GM23338 (cell line): ENCODE results near the gene PRSS23.

Source experiments
- CREB1 ChIP-seq: fragments of 250-450 bp; sonication (Bioruptor Pico); IDR thresholded peaks from 2 replicates; pipeline ENCODE4 v1.5.0; 2020; ENCODE audit warnings: low read depth, mild to moderate bottlenecking, moderate library complexity
- CTCF ChIP-seq, 2 experiments: fragments of 200-600 bp in 1 of 2; sonication (generic) in 1 of 2; conservative IDR thresholded peaks; 2 replicates each; pipeline versions ENCODE4 v1.5.1 to v1.6.1; 2016 to 2017; ENCODE audit warnings: antibody characterized with exemption in 2 of 2, low read depth in 2 of 2, mild to moderate bottlenecking in 2 of 2, moderate library complexity in 1 of 2
- EZH2 ChIP-seq: fragments of 200-600 bp; sonication (generic); IDR thresholded peaks from one replicate; pipeline ENCODE4 v1.8.0; 2017; ENCODE audit warnings: antibody characterized with exemption, mild to moderate bottlenecking, low read depth; ENCODE audit not compliant: unreplicated experiment
- EZH2phosphoT487 ChIP-seq: fragments of 200-600 bp; sonication (generic); IDR thresholded peaks from one replicate; pipeline ENCODE4 v1.8.1; 2018; ENCODE audit warnings: antibody characterized with exemption; ENCODE audit not compliant: unreplicated experiment
- JUNB ChIP-seq: IDR thresholded peaks from one replicate; pipeline ENCODE4 v1.6.1; 2016; ENCODE audit warnings: antibody characterized with exemption; ENCODE audit not compliant: unreplicated experiment
- NANOG ChIP-seq: IDR thresholded peaks from 2 replicates; pipeline ENCODE4 v1.6.1; 2016; ENCODE audit warnings: antibody characterized with exemption, borderline replicate concordance
- POLR2AphosphoS5 ChIP-seq: IDR thresholded peaks from 2 replicates; pipeline ENCODE4 v1.6.1; 2016; ENCODE audit warnings: antibody characterized with exemption, low read depth
- REST ChIP-seq: IDR thresholded peaks from one replicate; pipeline ENCODE4 v1.6.1; 2018; ENCODE audit warnings: antibody characterized with exemption; ENCODE audit not compliant: unreplicated experiment
- ZNF114 ChIP-seq: fragments of 250-450 bp; sonication (Bioruptor Pico); IDR thresholded peaks from 2 replicates; pipeline ENCODE4 v1.5.0; 2020; ENCODE audit warnings: mild to moderate bottlenecking, moderate library complexity
- ZNF331 ChIP-seq: fragments of 250-450 bp; sonication (Bioruptor Pico); IDR thresholded peaks from 2 replicates; pipeline ENCODE4 v1.5.0; 2020; ENCODE audit warnings: low read depth, mild to moderate bottlenecking, moderate library complexity
- TF ChIP-seq, protein P1 (sequence below): fragments of 250-450 bp; sonication (Bioruptor Pico); IDR thresholded peaks from 2 replicates; pipeline ENCODE4 v1.5.0; 2020; ENCODE audit warnings: mild to moderate bottlenecking, moderate library complexity
- TF ChIP-seq, protein P2 (sequence below): IDR thresholded peaks from 2 replicates; pipeline ENCODE4 v1.6.1; 2016; ENCODE audit warnings: antibody characterized with exemption

- TF ChIP-seq CTCF (conservative IDR thresholded peaks at IDR 0.05; ENCODE audit: low read depth in 2 of 2), result no peak
- no peak for TF ChIP-seq EZH2phosphoT487
- TF ChIP-seq EZH2, result no peak
- TF ChIP-seq NANOG, result no peak
- TF ChIP-seq REST, result no peak
- TF ChIP-seq ZNF331 (CRISPR knock-in tag), result no peak
- TF ChIP-seq CREB1, result no peak
- TF ChIP-seq POLR2AphosphoS5, result no peak
- TF ChIP-seq ZNF114 (CRISPR knock-in tag), result no peak
- TF ChIP-seq, protein P1, sequence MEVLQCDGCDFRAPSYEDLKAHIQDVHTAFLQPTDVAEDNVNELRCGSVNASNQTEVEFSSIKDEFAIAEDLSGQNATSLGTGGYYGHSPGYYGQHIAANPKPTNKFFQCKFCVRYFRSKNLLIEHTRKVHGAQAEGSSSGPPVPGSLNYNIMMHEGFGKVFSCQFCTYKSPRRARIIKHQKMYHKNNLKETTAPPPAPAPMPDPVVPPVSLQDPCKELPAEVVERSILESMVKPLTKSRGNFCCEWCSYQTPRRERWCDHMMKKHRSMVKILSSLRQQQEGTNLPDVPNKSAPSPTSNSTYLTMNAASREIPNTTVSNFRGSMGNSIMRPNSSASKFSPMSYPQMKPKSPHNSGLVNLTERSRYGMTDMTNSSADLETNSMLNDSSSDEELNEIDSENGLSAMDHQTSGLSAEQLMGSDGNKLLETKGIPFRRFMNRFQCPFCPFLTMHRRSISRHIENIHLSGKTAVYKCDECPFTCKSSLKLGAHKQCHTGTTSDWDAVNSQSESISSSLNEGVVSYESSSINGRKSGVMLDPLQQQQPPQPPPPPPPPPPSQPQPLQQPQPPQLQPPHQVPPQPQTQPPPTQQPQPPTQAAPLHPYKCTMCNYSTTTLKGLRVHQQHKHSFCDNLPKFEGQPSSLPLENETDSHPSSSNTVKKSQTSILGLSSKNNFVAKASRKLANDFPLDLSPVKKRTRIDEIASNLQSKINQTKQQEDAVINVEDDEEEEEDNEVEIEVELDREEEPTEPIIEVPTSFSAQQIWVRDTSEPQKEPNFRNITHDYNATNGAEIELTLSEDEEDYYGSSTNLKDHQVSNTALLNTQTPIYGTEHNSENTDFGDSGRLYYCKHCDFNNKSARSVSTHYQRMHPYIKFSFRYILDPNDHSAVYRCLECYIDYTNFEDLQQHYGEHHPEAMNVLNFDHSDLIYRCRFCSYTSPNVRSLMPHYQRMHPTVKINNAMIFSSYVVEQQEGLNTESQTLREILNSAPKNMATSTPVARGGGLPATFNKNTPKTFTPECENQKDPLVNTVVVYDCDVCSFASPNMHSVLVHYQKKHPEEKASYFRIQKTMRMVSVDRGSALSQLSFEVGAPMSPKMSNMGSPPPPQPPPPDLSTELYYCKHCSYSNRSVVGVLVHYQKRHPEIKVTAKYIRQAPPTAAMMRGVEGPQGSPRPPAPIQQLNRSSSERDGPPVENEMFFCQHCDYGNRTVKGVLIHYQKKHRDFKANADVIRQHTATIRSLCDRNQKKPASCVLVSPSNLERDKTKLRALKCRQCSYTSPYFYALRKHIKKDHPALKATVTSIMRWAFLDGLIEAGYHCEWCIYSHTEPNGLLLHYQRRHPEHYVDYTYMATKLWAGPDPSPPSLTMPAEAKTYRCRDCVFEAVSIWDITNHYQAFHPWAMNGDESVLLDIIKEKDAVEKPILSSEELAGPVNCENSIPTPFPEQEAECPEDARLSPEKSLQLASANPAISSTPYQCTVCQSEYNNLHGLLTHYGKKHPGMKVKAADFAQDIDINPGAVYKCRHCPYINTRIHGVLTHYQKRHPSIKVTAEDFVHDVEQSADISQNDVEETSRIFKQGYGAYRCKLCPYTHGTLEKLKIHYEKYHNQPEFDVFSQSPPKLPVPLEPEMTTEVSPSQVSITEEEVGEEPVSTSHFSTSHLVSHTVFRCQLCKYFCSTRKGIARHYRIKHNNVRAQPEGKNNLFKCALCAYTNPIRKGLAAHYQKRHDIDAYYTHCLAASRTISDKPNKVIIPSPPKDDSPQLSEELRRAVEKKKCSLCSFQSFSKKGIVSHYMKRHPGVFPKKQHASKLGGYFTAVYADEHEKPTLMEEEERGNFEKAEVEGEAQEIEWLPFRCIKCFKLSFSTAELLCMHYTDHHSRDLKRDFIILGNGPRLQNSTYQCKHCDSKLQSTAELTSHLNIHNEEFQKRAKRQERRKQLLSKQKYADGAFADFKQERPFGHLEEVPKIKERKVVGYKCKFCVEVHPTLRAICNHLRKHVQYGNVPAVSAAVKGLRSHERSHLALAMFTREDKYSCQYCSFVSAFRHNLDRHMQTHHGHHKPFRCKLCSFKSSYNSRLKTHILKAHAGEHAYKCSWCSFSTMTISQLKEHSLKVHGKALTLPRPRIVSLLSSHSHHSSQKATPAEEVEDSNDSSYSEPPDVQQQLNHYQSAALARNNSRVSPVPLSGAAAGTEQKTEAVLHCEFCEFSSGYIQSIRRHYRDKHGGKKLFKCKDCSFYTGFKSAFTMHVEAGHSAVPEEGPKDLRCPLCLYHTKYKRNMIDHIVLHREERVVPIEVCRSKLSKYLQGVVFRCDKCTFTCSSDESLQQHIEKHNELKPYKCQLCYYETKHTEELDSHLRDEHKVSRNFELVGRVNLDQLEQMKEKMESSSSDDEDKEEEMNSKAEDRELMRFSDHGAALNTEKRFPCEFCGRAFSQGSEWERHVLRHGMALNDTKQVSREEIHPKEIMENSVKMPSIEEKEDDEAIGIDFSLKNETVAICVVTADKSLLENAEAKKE (CRISPR knock-in tag), result no peak
- TF ChIP-seq, protein P2, sequence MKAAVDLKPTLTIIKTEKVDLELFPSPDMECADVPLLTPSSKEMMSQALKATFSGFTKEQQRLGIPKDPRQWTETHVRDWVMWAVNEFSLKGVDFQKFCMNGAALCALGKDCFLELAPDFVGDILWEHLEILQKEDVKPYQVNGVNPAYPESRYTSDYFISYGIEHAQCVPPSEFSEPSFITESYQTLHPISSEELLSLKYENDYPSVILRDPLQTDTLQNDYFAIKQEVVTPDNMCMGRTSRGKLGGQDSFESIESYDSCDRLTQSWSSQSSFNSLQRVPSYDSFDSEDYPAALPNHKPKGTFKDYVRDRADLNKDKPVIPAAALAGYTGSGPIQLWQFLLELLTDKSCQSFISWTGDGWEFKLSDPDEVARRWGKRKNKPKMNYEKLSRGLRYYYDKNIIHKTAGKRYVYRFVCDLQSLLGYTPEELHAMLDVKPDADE, result no peak
- no peak for TF ChIP-seq JUNB
Measured at GRCh38 chr11:86787018-86787536, 13.3 kb upstream of the PRSS23 start.
